Keratinocyte (primary cell): ENCODE results near the gene SF1.

Source experiments
- EZH2 ChIP-seq: IDR thresholded peaks from one replicate; pipeline ENCODE4 v1.6.1; 2012; ENCODE audit warnings: inconsistent platforms, mild to moderate bottlenecking, low read length, moderate library complexity
- TF ChIP-seq, protein P1 (sequence below), 3 experiments: IDR thresholded peaks in 1 of 3; conservative IDR thresholded peaks in 1 of 3; optimal IDR thresholded peaks in 1 of 3; 2 replicates in 2 of 3; 3 replicates in 1 of 3; pipeline versions ENCODE3 to v1.5.1; 2011; ENCODE audit warnings: low read length in 3 of 3, mild to moderate bottlenecking in 3 of 3, moderate library complexity in 2 of 3, control low read depth in 1 of 3, inconsistent platforms in 1 of 3; ENCODE audit not compliant: insufficient read depth in 2 of 3; ENCODE audit errors: extremely low read depth in 1 of 3

DNA sequence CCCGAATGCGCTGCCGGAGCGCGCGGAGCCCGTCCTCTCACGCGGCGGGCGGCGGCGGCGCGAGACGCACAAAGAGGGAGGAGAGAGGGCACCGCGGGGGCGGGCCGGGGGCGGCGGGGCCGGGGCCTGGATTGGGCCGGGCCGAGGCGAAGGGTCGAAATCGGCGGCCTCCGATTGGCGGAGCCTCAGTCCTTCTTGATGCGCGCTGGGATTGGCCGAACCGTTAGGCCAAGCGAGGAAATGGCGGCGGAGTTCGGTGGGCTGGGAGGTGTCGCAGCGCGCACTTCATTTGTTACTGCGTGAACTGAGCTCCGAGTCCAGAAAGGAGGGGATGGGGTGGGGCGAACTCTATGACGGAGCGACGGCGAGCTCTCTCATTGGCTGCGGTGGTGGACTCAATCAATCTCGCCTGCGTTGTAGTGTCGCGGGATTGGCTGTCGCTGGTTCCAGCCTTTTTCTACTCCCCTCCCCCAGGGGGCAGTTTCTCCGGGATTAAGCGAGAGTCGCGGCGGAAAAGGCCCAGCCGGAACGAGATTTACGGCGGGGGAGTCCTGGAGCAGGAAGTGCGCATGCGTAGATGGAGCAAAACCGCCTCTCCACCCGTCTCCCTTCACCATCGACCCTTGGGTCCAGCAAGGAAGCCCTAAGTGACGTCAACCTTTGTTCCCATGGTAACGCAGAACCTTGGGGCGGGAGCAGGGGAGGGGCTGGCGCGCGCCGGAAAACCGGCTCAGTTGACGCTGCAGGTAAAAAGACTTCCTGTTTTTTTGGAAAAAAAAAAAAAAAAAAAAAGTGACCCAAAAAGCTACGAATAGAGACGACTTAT is at the start of gene SF1:
- TF ChIP-seq, protein P1, sequence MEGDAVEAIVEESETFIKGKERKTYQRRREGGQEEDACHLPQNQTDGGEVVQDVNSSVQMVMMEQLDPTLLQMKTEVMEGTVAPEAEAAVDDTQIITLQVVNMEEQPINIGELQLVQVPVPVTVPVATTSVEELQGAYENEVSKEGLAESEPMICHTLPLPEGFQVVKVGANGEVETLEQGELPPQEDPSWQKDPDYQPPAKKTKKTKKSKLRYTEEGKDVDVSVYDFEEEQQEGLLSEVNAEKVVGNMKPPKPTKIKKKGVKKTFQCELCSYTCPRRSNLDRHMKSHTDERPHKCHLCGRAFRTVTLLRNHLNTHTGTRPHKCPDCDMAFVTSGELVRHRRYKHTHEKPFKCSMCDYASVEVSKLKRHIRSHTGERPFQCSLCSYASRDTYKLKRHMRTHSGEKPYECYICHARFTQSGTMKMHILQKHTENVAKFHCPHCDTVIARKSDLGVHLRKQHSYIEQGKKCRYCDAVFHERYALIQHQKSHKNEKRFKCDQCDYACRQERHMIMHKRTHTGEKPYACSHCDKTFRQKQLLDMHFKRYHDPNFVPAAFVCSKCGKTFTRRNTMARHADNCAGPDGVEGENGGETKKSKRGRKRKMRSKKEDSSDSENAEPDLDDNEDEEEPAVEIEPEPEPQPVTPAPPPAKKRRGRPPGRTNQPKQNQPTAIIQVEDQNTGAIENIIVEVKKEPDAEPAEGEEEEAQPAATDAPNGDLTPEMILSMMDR (optimal IDR thresholded peaks at IDR 0.05 in 1 of 3, IDR thresholded peaks at IDR 0.05 in 1 of 3, conservative IDR thresholded peaks at IDR 0.05 in 1 of 3; ENCODE audit: extremely low read depth in 1 of 3, insufficient read depth in 2 of 3, low read length in 3 of 3) = no peak
- TF ChIP-seq EZH2 = no peak
